ENCODE measurements around the gene DNAJB9.

DNA sequence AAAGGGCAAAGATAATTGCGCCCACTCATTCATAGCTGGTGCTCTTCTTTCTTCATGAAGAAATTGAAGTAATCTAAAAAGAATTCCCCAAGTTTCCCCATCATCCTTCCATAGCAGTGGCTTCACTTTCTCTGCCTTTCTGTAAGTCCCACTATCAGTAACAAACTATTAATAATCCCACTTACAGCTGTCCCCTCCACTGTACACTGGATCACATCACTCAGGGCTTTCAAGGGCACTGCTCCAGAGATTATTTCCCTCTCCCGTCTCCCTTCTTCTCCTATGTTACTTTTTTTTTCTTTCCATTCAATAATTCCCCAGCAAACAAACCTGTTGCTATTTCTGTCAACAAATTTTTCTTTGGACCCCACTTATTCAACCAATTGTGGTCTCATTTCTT lies 16.2 kb downstream of the DNAJB9 start:
- no peak for TF ChIP-seq CTCF (IDR thresholded peaks at IDR 0.05; ENCODE audit: low read depth, low read length, missing input control)
- TF ChIP-seq, protein P1, sequence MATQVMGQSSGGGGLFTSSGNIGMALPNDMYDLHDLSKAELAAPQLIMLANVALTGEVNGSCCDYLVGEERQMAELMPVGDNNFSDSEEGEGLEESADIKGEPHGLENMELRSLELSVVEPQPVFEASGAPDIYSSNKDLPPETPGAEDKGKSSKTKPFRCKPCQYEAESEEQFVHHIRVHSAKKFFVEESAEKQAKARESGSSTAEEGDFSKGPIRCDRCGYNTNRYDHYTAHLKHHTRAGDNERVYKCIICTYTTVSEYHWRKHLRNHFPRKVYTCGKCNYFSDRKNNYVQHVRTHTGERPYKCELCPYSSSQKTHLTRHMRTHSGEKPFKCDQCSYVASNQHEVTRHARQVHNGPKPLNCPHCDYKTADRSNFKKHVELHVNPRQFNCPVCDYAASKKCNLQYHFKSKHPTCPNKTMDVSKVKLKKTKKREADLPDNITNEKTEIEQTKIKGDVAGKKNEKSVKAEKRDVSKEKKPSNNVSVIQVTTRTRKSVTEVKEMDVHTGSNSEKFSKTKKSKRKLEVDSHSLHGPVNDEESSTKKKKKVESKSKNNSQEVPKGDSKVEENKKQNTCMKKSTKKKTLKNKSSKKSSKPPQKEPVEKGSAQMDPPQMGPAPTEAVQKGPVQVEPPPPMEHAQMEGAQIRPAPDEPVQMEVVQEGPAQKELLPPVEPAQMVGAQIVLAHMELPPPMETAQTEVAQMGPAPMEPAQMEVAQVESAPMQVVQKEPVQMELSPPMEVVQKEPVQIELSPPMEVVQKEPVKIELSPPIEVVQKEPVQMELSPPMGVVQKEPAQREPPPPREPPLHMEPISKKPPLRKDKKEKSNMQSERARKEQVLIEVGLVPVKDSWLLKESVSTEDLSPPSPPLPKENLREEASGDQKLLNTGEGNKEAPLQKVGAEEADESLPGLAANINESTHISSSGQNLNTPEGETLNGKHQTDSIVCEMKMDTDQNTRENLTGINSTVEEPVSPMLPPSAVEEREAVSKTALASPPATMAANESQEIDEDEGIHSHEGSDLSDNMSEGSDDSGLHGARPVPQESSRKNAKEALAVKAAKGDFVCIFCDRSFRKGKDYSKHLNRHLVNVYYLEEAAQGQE (IDR thresholded peaks at IDR 0.05): no peak
- TF ChIP-seq RAD21 (IDR thresholded peaks at IDR 0.05): no peak
- TF ChIP-seq SP1 (IDR thresholded peaks at IDR 0.05): no peak
- TF ChIP-seq, protein P2, sequence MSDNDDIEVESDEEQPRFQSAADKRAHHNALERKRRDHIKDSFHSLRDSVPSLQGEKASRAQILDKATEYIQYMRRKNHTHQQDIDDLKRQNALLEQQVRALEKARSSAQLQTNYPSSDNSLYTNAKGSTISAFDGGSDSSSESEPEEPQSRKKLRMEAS (IDR thresholded peaks at IDR 0.05): no peak
- TF ChIP-seq HNF4G (IDR thresholded peaks at IDR 0.05): no peak
- no peak for TF ChIP-seq FOXA1 (IDR thresholded peaks at IDR 0.05)
- no peak for TF ChIP-seq GABPA (IDR thresholded peaks at IDR 0.05 in 1 of 2, conservative IDR thresholded peaks at IDR 0.05 in 1 of 2)
- no peak for TF ChIP-seq EGR1 (IDR thresholded peaks at IDR 0.05; ENCODE audit: low read depth in 2 of 2)
- TF ChIP-seq FOXA2 (IDR thresholded peaks at IDR 0.05): no peak
